GM12801 (cell line): ENCODE data around the gene FLAD1.
A peak's percentile ranks its signal among the peaks of the same experiment; 100 is the strongest.

Experiments used
- TF ChIP-seq, protein P1 (sequence below): IDR thresholded peaks from one replicate; pipeline ENCODE4 v1.5.1; 2011; ENCODE audit warnings: control low read depth; ENCODE audit not compliant: insufficient read length; ENCODE audit errors: extremely low read depth

Gene FLAD1

GRCh38 chr1:154993572-154994268 is 10.6 kb downstream of the FLAD1 start, which contains the start of gene LENEP:
LENEP (plus strand) TSS chr1:154993586; CDS start chr1:154993608, 22 bp downstream.
- TF ChIP-seq, protein P1, sequence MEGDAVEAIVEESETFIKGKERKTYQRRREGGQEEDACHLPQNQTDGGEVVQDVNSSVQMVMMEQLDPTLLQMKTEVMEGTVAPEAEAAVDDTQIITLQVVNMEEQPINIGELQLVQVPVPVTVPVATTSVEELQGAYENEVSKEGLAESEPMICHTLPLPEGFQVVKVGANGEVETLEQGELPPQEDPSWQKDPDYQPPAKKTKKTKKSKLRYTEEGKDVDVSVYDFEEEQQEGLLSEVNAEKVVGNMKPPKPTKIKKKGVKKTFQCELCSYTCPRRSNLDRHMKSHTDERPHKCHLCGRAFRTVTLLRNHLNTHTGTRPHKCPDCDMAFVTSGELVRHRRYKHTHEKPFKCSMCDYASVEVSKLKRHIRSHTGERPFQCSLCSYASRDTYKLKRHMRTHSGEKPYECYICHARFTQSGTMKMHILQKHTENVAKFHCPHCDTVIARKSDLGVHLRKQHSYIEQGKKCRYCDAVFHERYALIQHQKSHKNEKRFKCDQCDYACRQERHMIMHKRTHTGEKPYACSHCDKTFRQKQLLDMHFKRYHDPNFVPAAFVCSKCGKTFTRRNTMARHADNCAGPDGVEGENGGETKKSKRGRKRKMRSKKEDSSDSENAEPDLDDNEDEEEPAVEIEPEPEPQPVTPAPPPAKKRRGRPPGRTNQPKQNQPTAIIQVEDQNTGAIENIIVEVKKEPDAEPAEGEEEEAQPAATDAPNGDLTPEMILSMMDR, result no peak

GRCh38 chr1:154994269-154994587 is 11.1 kb downstream of the FLAD1 start:
- TF ChIP-seq, protein P1, result no peak

DNA sequence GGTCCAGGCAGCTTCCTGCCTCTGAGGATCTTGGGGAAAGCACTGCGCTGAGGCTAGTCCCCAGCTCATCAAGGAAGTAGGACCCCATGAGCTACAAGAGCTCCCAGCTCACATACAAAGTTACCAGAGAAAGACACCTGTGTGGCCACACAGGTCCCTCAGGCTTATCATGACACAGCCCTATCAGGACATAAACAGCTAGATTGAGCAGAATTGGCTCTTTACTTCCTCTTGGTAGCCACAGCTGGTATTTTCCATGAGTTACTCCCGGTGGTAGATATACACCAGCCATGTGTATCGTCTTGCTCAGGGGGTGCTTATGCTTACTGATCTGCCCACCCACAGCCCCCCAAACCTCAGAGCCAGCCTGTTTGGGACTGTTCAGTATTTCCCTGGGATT is 11.4 kb downstream of the FLAD1 start:
- TF ChIP-seq, protein P1, result no peak

DNA sequence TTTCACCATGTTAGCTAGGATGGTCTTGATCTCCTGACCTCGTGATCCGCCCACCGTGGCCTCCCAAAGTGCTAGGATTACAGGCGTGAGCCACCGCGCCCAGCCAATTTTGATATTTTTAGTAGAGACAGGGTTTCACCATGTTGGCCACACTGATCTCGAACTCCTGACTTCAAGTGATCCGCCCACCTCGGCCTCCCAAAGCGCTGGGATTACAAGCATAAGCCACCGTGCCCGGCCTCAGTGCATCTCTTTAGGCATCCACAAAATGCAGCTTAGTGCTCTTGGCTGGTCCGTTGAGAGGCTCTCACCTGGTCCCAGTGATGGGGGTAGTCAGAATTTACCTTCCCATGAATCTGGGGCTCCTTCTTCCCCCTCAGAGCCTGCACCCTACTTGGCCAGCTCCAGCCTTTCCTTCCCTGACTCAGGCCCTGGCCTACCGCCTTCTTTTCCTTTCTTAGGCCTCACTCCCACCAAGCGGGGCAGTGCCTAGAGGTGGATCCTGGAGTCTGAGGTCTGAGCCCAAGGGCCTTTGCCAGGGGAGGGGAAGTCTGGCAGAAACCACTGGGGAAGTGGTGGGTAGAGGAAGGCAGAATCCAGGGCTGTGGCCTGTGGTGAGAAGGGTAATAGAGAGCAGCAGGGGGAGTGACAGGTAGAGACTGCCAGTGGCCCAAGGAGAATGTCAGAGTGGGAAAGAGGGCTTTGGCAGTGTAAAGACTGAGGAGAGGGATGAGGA is 14.0 kb downstream of the FLAD1 start:
- TF ChIP-seq, protein P1, result no peak

- TF ChIP-seq, protein P1, result no peak
Measured at GRCh38 chr1:154998201-154998780, 15.1 kb downstream of the FLAD1 start.

DNA sequence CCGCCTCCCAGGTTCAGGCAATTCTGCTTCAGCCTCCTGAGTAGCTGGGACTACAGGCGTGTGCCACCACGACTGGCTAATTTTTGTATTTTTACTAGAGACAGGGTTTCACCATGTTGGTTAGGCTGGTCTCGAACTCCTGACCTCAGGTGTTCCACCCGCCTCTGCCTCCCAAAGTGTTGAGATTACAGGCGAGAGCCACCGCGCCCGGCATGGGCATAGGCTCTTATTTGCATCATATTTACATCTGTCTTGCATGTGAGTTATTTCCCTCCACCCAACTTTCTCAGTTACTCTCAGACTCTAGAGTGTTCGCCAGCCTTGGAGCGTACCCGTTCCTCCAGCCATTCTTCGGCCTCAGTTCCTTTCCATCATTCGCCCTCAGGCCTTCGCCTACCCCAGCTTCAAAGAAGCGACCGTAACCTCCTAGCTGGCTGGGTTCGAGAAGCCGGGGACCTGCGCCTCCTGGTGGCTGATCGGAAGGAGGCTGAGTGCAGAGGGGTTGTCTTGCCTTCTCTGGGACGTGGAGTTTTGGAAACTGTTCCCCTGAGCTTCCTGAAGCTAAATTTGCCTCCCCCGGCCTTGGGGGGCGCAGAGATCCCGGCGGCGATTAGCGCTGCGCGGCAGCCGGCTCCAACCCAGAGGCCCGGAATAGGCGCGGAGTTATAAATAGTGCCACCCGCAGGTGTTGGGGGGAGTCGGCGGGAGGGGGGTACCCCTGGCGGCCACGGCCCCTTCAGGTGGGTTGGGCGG is 15.8 kb downstream of the FLAD1 start:
- TF ChIP-seq, protein P1, result peak; percentile 72
